ENCODE data around the gene C6orf136. TPM values are rescaled to one million over a fixed set of nuclear protein-coding genes. Genes with fewer than 3 reads are reported as not detected.
A peak's percentile ranks its signal among the peaks of the same experiment; 100 is the strongest.

Gene C6orf136
- total and polyA plus RNA-seq, 9 of the 15 experiments (the other 6 are each of a cell fraction or from before 2014, with no cell fraction given), result 14.1 to 63.1 (median 18.4) TPM

GRCh38 chr6:30672445-30673253 lies 25.7 kb downstream of the C6orf136 start, which contains the start of gene DHX16 (continued):
- peak; percentile 46 for TF ChIP-seq CHD7 (IDR thresholded peaks at IDR 0.05; ENCODE audit: low read depth, low read length)
- TF ChIP-seq EHMT2 (IDR thresholded peaks at IDR 0.05), result no peak
- no peak for TF ChIP-seq STAT5B (CRISPR knock-in tag; IDR thresholded peaks at IDR 0.05)
- no peak for TF ChIP-seq ZBTB7A (IDR thresholded peaks at IDR 0.05; ENCODE audit: borderline replicate concordance, control insufficient read depth, low read depth, low read length)
- TF ChIP-seq TRIM28 (IDR thresholded peaks at IDR 0.05), result peak; percentile 35; the same call in 1 of the 2 replicates
- TF ChIP-seq TCF7L2 (IDR thresholded peaks at IDR 0.05; ENCODE audit: low read depth, low read length), result 0 out of 2 replicates have a peak, but pooled peaks have one; percentile 54
- peak; percentile 71 for TF ChIP-seq SOX6 (IDR thresholded peaks at IDR 0.05)
- no peak for TF ChIP-seq ZNF282 (CRISPR knock-in tag; IDR thresholded peaks at IDR 0.05)
- TF ChIP-seq ZNF609 (CRISPR knock-in tag; IDR thresholded peaks at IDR 0.05; ENCODE audit: borderline replicate concordance), result peak; percentile 87; the same call in 1 of the 2 replicates

All from K562 (cell line).